Prostate gland (tissue), 2 donors: Measurements from ENCODE around the gene ABCC5.

Source experiments
- POLR2A ChIP-seq: fragments of 450-650 bp; IDR thresholded peaks from one replicate; pipeline ENCODE4 v1.6.1; 2016; ENCODE audit warnings: antibody characterized with exemption, mild to moderate bottlenecking
- POLR2AphosphoS5 ChIP-seq: sonication (generic); formaldehyde crosslinking; IDR thresholded peaks from one replicate; pipeline ENCODE4 v1.6.1; 2017; ENCODE audit warnings: antibody characterized with exemption
- TF ChIP-seq, protein P1 (sequence below), 4 experiments: fragments of 200-600 bp in 2 of 4; fragments of 450-650 bp in 2 of 4; sonication (generic) in 2 of 4; IDR thresholded peaks; 1 replicate in 3 of 4; 2 replicates in 1 of 4; pipeline ENCODE4 v1.5.1; 2016 to 2019; ENCODE audit warnings: antibody characterized with exemption in 4 of 4, mild to moderate bottlenecking in 2 of 4, moderate library complexity in 2 of 4

DNA sequence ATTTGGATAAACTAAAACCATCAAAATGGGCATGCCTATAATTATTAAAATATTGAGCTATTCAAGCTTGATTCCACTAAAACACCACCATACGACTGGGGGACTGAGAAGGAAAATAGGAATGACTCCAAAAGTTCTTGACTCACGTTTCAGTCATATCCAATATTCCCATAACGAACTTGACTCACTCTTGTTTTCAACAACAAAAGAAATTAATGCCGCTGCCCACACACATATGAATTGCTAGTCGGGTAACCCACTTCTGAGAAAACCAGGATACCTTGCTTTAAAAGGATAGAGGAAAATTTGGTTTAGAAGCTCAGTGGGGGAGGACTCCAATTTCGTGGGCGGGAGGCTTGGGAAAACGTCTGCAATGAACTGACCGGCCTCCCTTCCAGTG lies 40.3 kb upstream of the ABCC5 start:
- TF ChIP-seq, protein P1, sequence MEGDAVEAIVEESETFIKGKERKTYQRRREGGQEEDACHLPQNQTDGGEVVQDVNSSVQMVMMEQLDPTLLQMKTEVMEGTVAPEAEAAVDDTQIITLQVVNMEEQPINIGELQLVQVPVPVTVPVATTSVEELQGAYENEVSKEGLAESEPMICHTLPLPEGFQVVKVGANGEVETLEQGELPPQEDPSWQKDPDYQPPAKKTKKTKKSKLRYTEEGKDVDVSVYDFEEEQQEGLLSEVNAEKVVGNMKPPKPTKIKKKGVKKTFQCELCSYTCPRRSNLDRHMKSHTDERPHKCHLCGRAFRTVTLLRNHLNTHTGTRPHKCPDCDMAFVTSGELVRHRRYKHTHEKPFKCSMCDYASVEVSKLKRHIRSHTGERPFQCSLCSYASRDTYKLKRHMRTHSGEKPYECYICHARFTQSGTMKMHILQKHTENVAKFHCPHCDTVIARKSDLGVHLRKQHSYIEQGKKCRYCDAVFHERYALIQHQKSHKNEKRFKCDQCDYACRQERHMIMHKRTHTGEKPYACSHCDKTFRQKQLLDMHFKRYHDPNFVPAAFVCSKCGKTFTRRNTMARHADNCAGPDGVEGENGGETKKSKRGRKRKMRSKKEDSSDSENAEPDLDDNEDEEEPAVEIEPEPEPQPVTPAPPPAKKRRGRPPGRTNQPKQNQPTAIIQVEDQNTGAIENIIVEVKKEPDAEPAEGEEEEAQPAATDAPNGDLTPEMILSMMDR (IDR thresholded peaks at IDR 0.05): no peak
- TF ChIP-seq POLR2AphosphoS5: no peak
- no peak for TF ChIP-seq POLR2A
